K562 (cell line): ENCODE results near the gene C1orf116. TPM values are rescaled to one million over a fixed set of nuclear protein-coding genes. Genes with fewer than 3 reads are reported as not detected.

Experiments used
- ATAC-seq: fragments of 200-7000 bp; cut with Tn5 transposase; 3 replicates; pipeline ENCODE4 v1.9.1; 2020; ENCODE audit warnings: moderate library complexity
- BruUV-seq: library from RNA; stranded (reverse); fragments of 400-500 nt; replicated peaks from 2 replicates; lab custom pipeline; 2021; lab: Mats Ljungman, UMichigan
- CTCF ChIA-PET: fragments of 300-600 bp; formaldehyde crosslinking; extraction: SDS; loops from one replicate; lab custom pipeline; 2021; ENCODE audit warnings: low intra/inter-chr PET ratio; lab: Yijun Ruan, JAX
- POLR2A ChIA-PET: fragments of 300-600, 350-650 bp; sonication (Branson Sonifier 250); formaldehyde crosslinking; extraction: SDS; loops from one replicate; lab custom pipeline; 2021; ENCODE audit warnings: antibody characterized with exemption, inconsistent platforms; lab: Yijun Ruan, JAX
- DNase-seq, 4 experiments: peaks; one replicate each; pipeline versions ENCODE4 v3.0.0 to v3.0.0-alpha.2; 2011 to 2018; ENCODE audit warnings: low spot score in 3 of 4, mixed read lengths in 3 of 4; ENCODE audit errors: extremely low read depth in 1 of 4
- FAIRE-seq: peaks from 2 replicates; lab custom pipeline; 2011; peaks lifted over from hg19 to GRCh38; lab: Jason Lieb, UNC
- H2AFZ ChIP-seq: 2 replicates; pipeline ENCODE4 v1.6.0; 2011; ENCODE audit warnings: low read depth, low read length, control low read depth, inconsistent platforms
- H3K27ac ChIP-seq: fragments of 200-600 bp; 3 replicates; pipeline ENCODE4 v1.8.0; 2011; ENCODE audit warnings: low read depth, mild to moderate bottlenecking, control low read depth, inconsistent platforms, low read length, moderate library complexity, mixed read lengths; ENCODE audit errors: extremely low read depth
- H3K27me3 ChIP-seq, 2 experiments: fragments of 300-600 bp in 1 of 2; 2 replicates in 1 of 2; 3 replicates in 1 of 2; pipeline versions ENCODE4 v1.6.0 to v1.8.0; 2011; ENCODE audit warnings: inconsistent platforms in 2 of 2, low read length in 2 of 2, mild to moderate bottlenecking in 1 of 2, mixed read lengths in 1 of 2, moderate library complexity in 1 of 2; ENCODE audit not compliant: control insufficient read depth in 2 of 2, insufficient read depth in 2 of 2
- H3K36me3 ChIP-seq: fragments of 300-600 bp; 3 replicates; pipeline ENCODE4 v1.8.0; 2011; ENCODE audit warnings: mild to moderate bottlenecking, low read length, inconsistent platforms; ENCODE audit not compliant: control insufficient read depth, insufficient read depth
- H3K4me1 ChIP-seq, 2 experiments: fragments of 200-600 bp in 1 of 2; replicated peaks in 1 of 2; 2 replicates in 1 of 2; 3 replicates in 1 of 2; pipeline versions ENCODE4 v1.5.1 to v1.8.0; 2011; ENCODE audit warnings: inconsistent platforms in 2 of 2, low read length in 2 of 2, mild to moderate bottlenecking in 1 of 2, mixed read lengths in 1 of 2, moderate library complexity in 1 of 2; ENCODE audit not compliant: control insufficient read depth in 2 of 2, insufficient read depth in 2 of 2
- H3K4me2 ChIP-seq: 2 replicates; pipeline ENCODE4 v1.6.1; 2011; ENCODE audit warnings: low read length, control low read depth, inconsistent platforms, mixed read lengths; ENCODE audit not compliant: insufficient read depth
- H3K4me3 ChIP-seq: fragments of 200-600 bp; sonication (generic), shearing (Covaris generic); 2 replicates; pipeline ENCODE4 v1.5.1; 2016; ENCODE audit warnings: control low read depth, inconsistent platforms
- H3K79me2 ChIP-seq: fragments of 200-600 bp; 3 replicates; pipeline ENCODE4 v1.8.0; 2011; ENCODE audit warnings: low read length, inconsistent platforms; ENCODE audit not compliant: control insufficient read depth, insufficient read depth
- H3K9ac ChIP-seq, 2 experiments: 2 replicates each; pipeline versions ENCODE4 v1.6.0 to v1.6.1; 2011; ENCODE audit warnings: low read depth in 2 of 2, low read length in 2 of 2, control low read depth in 1 of 2, inconsistent platforms in 1 of 2, mild to moderate bottlenecking in 1 of 2, mixed read lengths in 1 of 2; ENCODE audit not compliant: insufficient read depth in 1 of 2
- H3K9me1 ChIP-seq: one replicate; pipeline ENCODE4 v1.6.0; 2011; ENCODE audit warnings: inconsistent platforms, mild to moderate bottlenecking, low read length, moderate library complexity; ENCODE audit not compliant: control insufficient read depth, insufficient read depth
- H3K9me3 ChIP-seq: replicated peaks from 2 replicates; pipeline ENCODE4 v1.5.1; 2011; ENCODE audit warnings: low read depth, low read length, inconsistent platforms; ENCODE audit not compliant: control insufficient read depth, insufficient read depth
- H4K20me1 ChIP-seq: replicated peaks from 2 replicates; pipeline ENCODE4 v1.6.1; 2011; ENCODE audit warnings: low read length, inconsistent platforms, mixed read lengths; ENCODE audit not compliant: control insufficient read depth, insufficient read depth
- CHD2 ChIP-seq: IDR thresholded peaks from 2 replicates; pipeline ENCODE4 v1.6.1; 2011; ENCODE audit warnings: low read depth, low read length
- ELF4 ChIP-seq: fragments of 450-650 bp; formaldehyde crosslinking; IDR thresholded peaks from 2 replicates; pipeline ENCODE4 v1.4.0; 2022; ENCODE audit warnings: missing genetic modification characterization
- EP400 ChIP-seq: fragments of 450-650 bp; IDR thresholded peaks from 2 replicates; pipeline ENCODE4 v1.6.1; 2017; ENCODE audit warnings: antibody characterized with exemption, mild to moderate bottlenecking, moderate library complexity
- JUN ChIP-seq, 2 experiments: sonication (generic) in 1 of 2; formaldehyde crosslinking in 1 of 2; IDR thresholded peaks; 2 replicates each; pipeline versions ENCODE4 v1.6.1 to v1.8.0; 2012 to 2022; ENCODE audit warnings: borderline replicate concordance in 2 of 2, mild to moderate bottlenecking in 2 of 2, improper control_type of control experiment in 1 of 2, low read depth in 1 of 2, low read length in 1 of 2, missing genetic modification reagents in 1 of 2
- MTA3 ChIP-seq: fragments of 450-650 bp; formaldehyde crosslinking; IDR thresholded peaks from 2 replicates; pipeline ENCODE4 v1.6.1; 2017; ENCODE audit warnings: mild to moderate bottlenecking, borderline replicate concordance
- STAT5A ChIP-seq: IDR thresholded peaks from 2 replicates; pipeline ENCODE4 v1.6.1; 2012; ENCODE audit warnings: low read length, inconsistent platforms, borderline replicate concordance
- ZNF224 ChIP-seq: sonication (generic); formaldehyde crosslinking; IDR thresholded peaks from 2 replicates; pipeline ENCODE4 v1.8.0; 2022; ENCODE audit warnings: mild to moderate bottlenecking, missing genetic modification reagents
- ZNF561 ChIP-seq: fragments of 450-650 bp; formaldehyde crosslinking; conservative IDR thresholded peaks from 2 replicates; pipeline ENCODE4 v1.4.0; 2020; ENCODE audit warnings: mild to moderate bottlenecking, moderate library complexity
- WGBS: fragments of 100-300 bp; shearing (Covaris generic); methylation state at CpG from one replicate; pipeline ENCODE4 v1.1.6; 2016; ENCODE audit warnings: low coverage, mixed read lengths; ENCODE audit not compliant: insufficient coverage; ENCODE audit errors: missing lambda C conversion rate; 5-methylcytosine and 5-hydroxymethylcytosine counted together
- in situ Hi-C: fragments of 300-500 bp; cut with MboI; formaldehyde crosslinking; loops from 4 replicates; pipeline ENCODE4 v1.15.0; 2018; ENCODE audit warnings: inconsistent platforms, mixed read lengths
- intact Hi-C: fragments of 100-400 bp; cut with micrococcal nuclease; formaldehyde crosslinking; loops from 2 replicates; pipeline ENCODE4 v1.14.2; 2022
- polyA plus RNA-seq, 8 experiments: library from polyadenylated mRNA; depleted of rRNA in 4 of 8; stranded (reverse) in 5 of 8; unstranded in 3 of 8; fragments of >200 nt; fragmentation: Nextera tagmentation in 2 of 8; fragmentation: Illumina TruSeq in 1 of 8; extraction: Ambion mirVana in 2 of 8; extraction: Trizol in 1 of 8; gene quantifications; 2 replicates each; pipeline versions ENCODE4 v1.2.1 to v1.2.3, GENCODE V29; 2011 to 2014; ENCODE audit warnings: inconsistent platforms in 1 of 8, missing spikeins in 1 of 8
- total RNA-seq, 7 experiments: library from RNA; depleted of rRNA in 6 of 7; stranded (reverse); fragments of >200 nt in 6 of 7; fragmentation: Illumina TruSeq in 2 of 7; extraction: Trizol in 2 of 7; gene quantifications; 2 replicates each; pipeline versions ENCODE4 v1.2.1 to v1.2.3, GENCODE V29; 2011 to 2021; ENCODE audit warnings: low replicate concordance in 1 of 7
- TF ChIP-seq, protein P1 (sequence below): sonication (generic); formaldehyde crosslinking; IDR thresholded peaks from 2 replicates; pipeline ENCODE4 v1.8.0; 2022; ENCODE audit warnings: missing genetic modification reagents, mild to moderate bottlenecking, borderline replicate concordance
- TF ChIP-seq, protein P2 (sequence below), 2 experiments: fragments of 150-350 bp in 1 of 2; IDR thresholded peaks; 2 replicates each; pipeline ENCODE4 v1.6.1; 2012 to 2016; ENCODE audit warnings: low read depth in 2 of 2, low read length in 2 of 2, mild to moderate bottlenecking in 1 of 2, moderate library complexity in 1 of 2
- TF ChIP-seq, protein P3 (sequence below): fragments of 450-650 bp; IDR thresholded peaks from 2 replicates; pipeline ENCODE4 v1.6.1; 2016; ENCODE audit warnings: mild to moderate bottlenecking

The C1orf116 gene
- total and polyA plus RNA-seq, 9 of the 15 experiments (the other 6 are each of a cell fraction or from before 2014, with no cell fraction given), result 0.62 to 3.0 (median 0.95) TPM

GRCh38 chr1:207018707-207019106 is 13.8 kb downstream of the C1orf116 start (continued):
- TF ChIP-seq ZNF224 (CRISPR knock-in tag) (no peak), MTA3 (no peak), ELF4 (CRISPR knock-in tag) (no peak), CHD2 (no peak), ZNF561 (CRISPR knock-in tag) (no peak)
- TF ChIP-seq, all 486 proteins: peak for 2

GRCh38 chr1:207017615-207018559 is 14.7 kb downstream of the C1orf116 start:
- intact Hi-C loops, result no loop called here
- WGBS, result 44% methylated on average over 7 of the region's 7 CpGs
- CTCF ChIA-PET, result no interaction called here
- H3K79me2 ChIP-seq, result no peaks in the 10 kb centered on the region
- peak overlapping the region; percentile 9; the same call in 1 of the 3 replicates for H3K27ac ChIP-seq
- H4K20me1 ChIP-seq, result no peaks in the 10 kb centered on the region
- H3K36me3 ChIP-seq, result peaks cover 6% of the 10 kb centered on the region; the same call in 2 of the 3 replicates
- peak; percentile 72 for FAIRE-seq
- H3K4me3 ChIP-seq, result no peak overlapping the region
- ATAC-seq, result peak; percentile 31
- no TSS peak for BruUV-seq
- H3K9me1 ChIP-seq, result peaks cover 7% of the 10 kb centered on the region
- H3K27me3 ChIP-seq, result no peaks in the 10 kb centered on the region
- H3K4me2 ChIP-seq, result 0 out of 2 replicates have a peak overlapping the region, but pooled peaks have one; percentile 15
- DNase-seq, result peak; percentile 78 to 89 (median 84)
- no peak overlapping the region for H2AFZ ChIP-seq
- H3K9ac ChIP-seq, result no peak overlapping the region
- peaks cover 58 to 80% of the 10 kb centered on the region in 2 experiments for H3K4me1 ChIP-seq
- peaks cover 3% of the 10 kb centered on the region; the same call in 1 of the 2 replicates for H3K9me3 ChIP-seq
- in situ Hi-C loops, result no loop called here
- POLR2A ChIA-PET, result interaction anchor here (1.2 to 5.6 kb wide), 3 partner anchors 11 to 14 kb away, joined by 3 to 52 read pairs (median 11); partner anchors contain the start of gene C1orf116
- TF ChIP-seq EP400 (peak; percentile 72), JUN (IDR thresholded peaks at IDR 0.05; ENCODE audit: borderline replicate concordance, low read depth, low read length) (peak; percentile 74), JUN (CRISPR knock-in tag; IDR thresholded peaks at IDR 0.05; ENCODE audit: borderline replicate concordance) (no peak), STAT5A (peak; percentile 93)
- TF ChIP-seq, protein P1, sequence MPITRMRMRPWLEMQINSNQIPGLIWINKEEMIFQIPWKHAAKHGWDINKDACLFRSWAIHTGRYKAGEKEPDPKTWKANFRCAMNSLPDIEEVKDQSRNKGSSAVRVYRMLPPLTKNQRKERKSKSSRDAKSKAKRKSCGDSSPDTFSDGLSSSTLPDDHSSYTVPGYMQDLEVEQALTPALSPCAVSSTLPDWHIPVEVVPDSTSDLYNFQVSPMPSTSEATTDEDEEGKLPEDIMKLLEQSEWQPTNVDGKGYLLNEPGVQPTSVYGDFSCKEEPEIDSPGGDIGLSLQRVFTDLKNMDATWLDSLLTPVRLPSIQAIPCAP, result no peak
- TF ChIP-seq, protein P2, sequence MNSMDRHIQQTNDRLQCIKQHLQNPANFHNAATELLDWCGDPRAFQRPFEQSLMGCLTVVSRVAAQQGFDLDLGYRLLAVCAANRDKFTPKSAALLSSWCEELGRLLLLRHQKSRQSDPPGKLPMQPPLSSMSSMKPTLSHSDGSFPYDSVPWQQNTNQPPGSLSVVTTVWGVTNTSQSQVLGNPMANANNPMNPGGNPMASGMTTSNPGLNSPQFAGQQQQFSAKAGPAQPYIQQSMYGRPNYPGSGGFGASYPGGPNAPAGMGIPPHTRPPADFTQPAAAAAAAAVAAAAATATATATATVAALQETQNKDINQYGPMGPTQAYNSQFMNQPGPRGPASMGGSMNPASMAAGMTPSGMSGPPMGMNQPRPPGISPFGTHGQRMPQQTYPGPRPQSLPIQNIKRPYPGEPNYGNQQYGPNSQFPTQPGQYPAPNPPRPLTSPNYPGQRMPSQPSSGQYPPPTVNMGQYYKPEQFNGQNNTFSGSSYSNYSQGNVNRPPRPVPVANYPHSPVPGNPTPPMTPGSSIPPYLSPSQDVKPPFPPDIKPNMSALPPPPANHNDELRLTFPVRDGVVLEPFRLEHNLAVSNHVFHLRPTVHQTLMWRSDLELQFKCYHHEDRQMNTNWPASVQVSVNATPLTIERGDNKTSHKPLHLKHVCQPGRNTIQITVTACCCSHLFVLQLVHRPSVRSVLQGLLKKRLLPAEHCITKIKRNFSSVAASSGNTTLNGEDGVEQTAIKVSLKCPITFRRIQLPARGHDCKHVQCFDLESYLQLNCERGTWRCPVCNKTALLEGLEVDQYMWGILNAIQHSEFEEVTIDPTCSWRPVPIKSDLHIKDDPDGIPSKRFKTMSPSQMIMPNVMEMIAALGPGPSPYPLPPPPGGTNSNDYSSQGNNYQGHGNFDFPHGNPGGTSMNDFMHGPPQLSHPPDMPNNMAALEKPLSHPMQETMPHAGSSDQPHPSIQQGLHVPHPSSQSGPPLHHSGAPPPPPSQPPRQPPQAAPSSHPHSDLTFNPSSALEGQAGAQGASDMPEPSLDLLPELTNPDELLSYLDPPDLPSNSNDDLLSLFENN (IDR thresholded peaks at IDR 0.05; ENCODE audit: low read depth in 2 of 2, low read length in 2 of 2), result peak in 1 of 2 experiments; percentile 89; a peak in 2 of 4 replicates
- TF ChIP-seq, protein P3, sequence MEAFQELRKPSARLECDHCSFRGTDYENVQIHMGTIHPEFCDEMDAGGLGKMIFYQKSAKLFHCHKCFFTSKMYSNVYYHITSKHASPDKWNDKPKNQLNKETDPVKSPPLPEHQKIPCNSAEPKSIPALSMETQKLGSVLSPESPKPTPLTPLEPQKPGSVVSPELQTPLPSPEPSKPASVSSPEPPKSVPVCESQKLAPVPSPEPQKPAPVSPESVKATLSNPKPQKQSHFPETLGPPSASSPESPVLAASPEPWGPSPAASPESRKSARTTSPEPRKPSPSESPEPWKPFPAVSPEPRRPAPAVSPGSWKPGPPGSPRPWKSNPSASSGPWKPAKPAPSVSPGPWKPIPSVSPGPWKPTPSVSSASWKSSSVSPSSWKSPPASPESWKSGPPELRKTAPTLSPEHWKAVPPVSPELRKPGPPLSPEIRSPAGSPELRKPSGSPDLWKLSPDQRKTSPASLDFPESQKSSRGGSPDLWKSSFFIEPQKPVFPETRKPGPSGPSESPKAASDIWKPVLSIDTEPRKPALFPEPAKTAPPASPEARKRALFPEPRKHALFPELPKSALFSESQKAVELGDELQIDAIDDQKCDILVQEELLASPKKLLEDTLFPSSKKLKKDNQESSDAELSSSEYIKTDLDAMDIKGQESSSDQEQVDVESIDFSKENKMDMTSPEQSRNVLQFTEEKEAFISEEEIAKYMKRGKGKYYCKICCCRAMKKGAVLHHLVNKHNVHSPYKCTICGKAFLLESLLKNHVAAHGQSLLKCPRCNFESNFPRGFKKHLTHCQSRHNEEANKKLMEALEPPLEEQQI, result peak; percentile 75; the same call in 1 of the 2 replicates
